Nephron progenitor cell (in vitro differentiated cells): ENCODE results near the gene RCOR2.
A peak's percentile ranks its signal among the peaks of the same experiment; 100 is the strongest.

Experiments used
- DNase-seq: peaks from one replicate; pipeline ENCODE4 v3.0.0; 2021
- H3K27ac Mint-ChIP-seq: 2 replicates; pipeline ENCODE4 v1.8.0; 2021; ENCODE audit warnings: mild to moderate bottlenecking, moderate library complexity, mixed read lengths
- H3K27me3 Mint-ChIP-seq: 2 replicates; pipeline ENCODE4 v1.8.0; 2021; ENCODE audit warnings: mild to moderate bottlenecking, low read depth, mixed read lengths; ENCODE audit not compliant: poor library complexity
- H3K36me3 Mint-ChIP-seq: 2 replicates; pipeline ENCODE4 v1.8.0; 2021; ENCODE audit warnings: low read depth, mixed read lengths
- H3K4me1 Mint-ChIP-seq: 2 replicates; pipeline ENCODE4 v1.8.0; 2021; ENCODE audit warnings: mixed read lengths
- H3K4me3 Mint-ChIP-seq: 2 replicates; pipeline ENCODE4 v1.8.0; 2021; ENCODE audit warnings: mild to moderate bottlenecking, moderate library complexity, mixed read lengths
- H3K9me3 Mint-ChIP-seq: 2 replicates; pipeline ENCODE4 v1.8.0; 2021; ENCODE audit warnings: mild to moderate bottlenecking, moderate library complexity, mixed read lengths
- TF ChIP-seq, protein P1 (sequence below): fragments of 200-600 bp; sonication (generic); IDR thresholded peaks from 2 replicates; pipeline ENCODE4 v1.5.0; 2021; ENCODE audit warnings: antibody characterized with exemption

RCOR2 gene

GRCh38 chr11:63870351-63871140 lies 46.4 kb downstream of the RCOR2 start:
- Mint-ChIP-seq H3K27ac (peak overlapping the region; percentile 76), H3K9me3 (no peaks in the 10 kb centered on the region), H3K4me1 (peaks cover 93% of the 10 kb centered on the region), H3K4me3 (peak overlapping the region; percentile 64), H3K36me3 (peaks cover 23% of the 10 kb centered on the region), H3K27me3 (no peaks in the 10 kb centered on the region)
- TF ChIP-seq, protein P1, sequence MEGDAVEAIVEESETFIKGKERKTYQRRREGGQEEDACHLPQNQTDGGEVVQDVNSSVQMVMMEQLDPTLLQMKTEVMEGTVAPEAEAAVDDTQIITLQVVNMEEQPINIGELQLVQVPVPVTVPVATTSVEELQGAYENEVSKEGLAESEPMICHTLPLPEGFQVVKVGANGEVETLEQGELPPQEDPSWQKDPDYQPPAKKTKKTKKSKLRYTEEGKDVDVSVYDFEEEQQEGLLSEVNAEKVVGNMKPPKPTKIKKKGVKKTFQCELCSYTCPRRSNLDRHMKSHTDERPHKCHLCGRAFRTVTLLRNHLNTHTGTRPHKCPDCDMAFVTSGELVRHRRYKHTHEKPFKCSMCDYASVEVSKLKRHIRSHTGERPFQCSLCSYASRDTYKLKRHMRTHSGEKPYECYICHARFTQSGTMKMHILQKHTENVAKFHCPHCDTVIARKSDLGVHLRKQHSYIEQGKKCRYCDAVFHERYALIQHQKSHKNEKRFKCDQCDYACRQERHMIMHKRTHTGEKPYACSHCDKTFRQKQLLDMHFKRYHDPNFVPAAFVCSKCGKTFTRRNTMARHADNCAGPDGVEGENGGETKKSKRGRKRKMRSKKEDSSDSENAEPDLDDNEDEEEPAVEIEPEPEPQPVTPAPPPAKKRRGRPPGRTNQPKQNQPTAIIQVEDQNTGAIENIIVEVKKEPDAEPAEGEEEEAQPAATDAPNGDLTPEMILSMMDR = no peak
- no peak for DNase-seq

- Mint-ChIP-seq H3K36me3 (peaks cover 21% of the 10 kb centered on the region), H3K4me1 (peaks cover 95% of the 10 kb centered on the region), H3K4me3 (no peak overlapping the region), H3K27ac (peak overlapping the region; percentile 76), H3K9me3 (no peaks in the 10 kb centered on the region), H3K27me3 (no peaks in the 10 kb centered on the region)
- no peak for DNase-seq
- TF ChIP-seq, protein P1 = no peak
Measured at GRCh38 chr11:63869683-63870082, 47.3 kb downstream of the RCOR2 start.

- Mint-ChIP-seq H3K9me3 (no peaks in the 10 kb centered on the region), H3K36me3 (peaks cover 16% of the 10 kb centered on the region), H3K27ac (peak overlapping the region; percentile 42), H3K4me1 (peaks cover 90% of the 10 kb centered on the region), H3K4me3 (no peak overlapping the region), H3K27me3 (no peaks in the 10 kb centered on the region)
- TF ChIP-seq, protein P1 = no peak
- no peak for DNase-seq
Measured at GRCh38 chr11:63869171-63869591, 47.8 kb downstream of the RCOR2 start.

DNA sequence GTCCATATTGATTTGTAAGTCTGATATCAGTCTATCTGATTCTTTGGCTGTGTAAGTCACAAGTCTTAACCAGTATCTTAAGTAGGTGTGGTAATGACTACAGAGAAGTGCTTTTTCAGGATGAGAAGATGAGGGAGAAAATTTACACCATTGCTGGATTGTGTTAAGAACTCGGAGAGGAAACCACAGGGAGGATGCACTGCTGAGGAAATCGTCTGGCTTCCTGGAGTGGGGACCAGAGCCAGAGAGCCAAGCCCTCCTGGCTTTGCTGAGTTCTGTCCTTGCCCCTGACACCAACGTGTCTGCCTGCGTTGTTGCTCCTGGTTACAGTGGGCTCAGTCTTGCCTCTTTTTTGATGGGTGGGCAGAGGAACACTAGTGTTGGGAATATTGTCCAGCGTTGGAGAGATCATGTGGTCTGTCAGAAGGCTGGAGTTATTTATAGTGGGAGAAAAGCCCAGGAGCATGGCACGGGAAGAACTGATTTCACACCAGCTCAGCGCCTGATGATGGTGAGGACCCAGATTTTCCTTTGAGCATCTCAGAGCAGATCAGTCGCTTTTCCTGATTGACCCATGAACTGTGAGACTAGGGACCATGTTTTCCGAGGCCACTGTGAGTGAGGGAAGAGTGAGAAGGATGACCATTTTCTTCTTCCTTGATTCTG lies 48.4 kb downstream of the RCOR2 start:
- H3K4me1 Mint-ChIP-seq = peaks cover 84% of the 10 kb centered on the region
- H3K4me3 Mint-ChIP-seq = no peak overlapping the region
- peak overlapping the region; percentile 74 for H3K27ac Mint-ChIP-seq
- no peaks in the 10 kb centered on the region for H3K9me3 Mint-ChIP-seq
- H3K27me3 Mint-ChIP-seq = no peaks in the 10 kb centered on the region
- DNase-seq = no peak
- H3K36me3 Mint-ChIP-seq = peaks cover 14% of the 10 kb centered on the region
- TF ChIP-seq, protein P1 = no peak

DNA sequence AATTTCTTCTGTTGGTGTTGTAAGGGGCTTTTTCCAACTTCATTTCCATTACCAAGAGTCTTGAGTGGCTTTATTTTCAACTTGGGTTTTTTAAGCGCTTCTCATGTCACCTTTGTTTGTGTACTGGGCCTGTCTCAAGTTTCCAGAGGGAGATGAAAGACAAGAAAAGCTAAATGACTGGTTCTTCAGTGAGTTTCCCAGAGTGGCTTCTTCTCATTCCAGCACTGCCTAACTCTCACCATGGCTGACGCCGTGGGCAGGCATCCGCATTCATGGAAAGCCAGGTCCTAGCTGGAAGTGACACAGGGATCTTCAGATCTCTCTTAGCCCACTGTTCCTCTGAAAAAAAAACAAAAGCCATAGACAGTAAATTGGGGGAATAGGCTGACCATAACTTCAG lies 49.5 kb downstream of the RCOR2 start:
- no peak overlapping the region for H3K4me3 Mint-ChIP-seq
- H3K9me3 Mint-ChIP-seq = no peaks in the 10 kb centered on the region
- H3K27me3 Mint-ChIP-seq = no peaks in the 10 kb centered on the region
- TF ChIP-seq, protein P1 = no peak
- no peak for DNase-seq
- peaks cover 83% of the 10 kb centered on the region for H3K4me1 Mint-ChIP-seq
- peak overlapping the region; percentile 89 for H3K27ac Mint-ChIP-seq
- peaks cover 18% of the 10 kb centered on the region for H3K36me3 Mint-ChIP-seq
